ENCODE data around the gene ATL2. TPM values are rescaled to one million over a fixed set of nuclear protein-coding genes. Genes with fewer than 3 reads are reported as not detected.

Gene ATL2
- total and polyA plus RNA-seq, 2 donors (not counting 3 experiments of a cell fraction or from before 2014, with no cell fraction given) = 23.9 to 45.5 TPM

- intact Hi-C loops (cut with micrococcal nuclease) = no loop called here
- Histone ChIP-seq H3K4me3 (replicated peaks in 1 of 3; ENCODE audit: insufficient read depth in 1 of 3, low read depth in 1 of 3, low read length in 3 of 3) (no peak overlapping the region), H3K4me1 (ENCODE audit: control insufficient read depth, extremely low read depth, insufficient read depth, low read length) (peaks cover 5% of the 10 kb centered on the region), H4K20me1 (replicated peaks; ENCODE audit: control insufficient read depth, extremely low read depth, insufficient read depth, low read length) (no peaks in the 10 kb centered on the region), H3K9me3 (replicated peaks; ENCODE audit: control insufficient read depth, insufficient read depth, low read length) (no peaks in the 10 kb centered on the region), H2AFZ (ENCODE audit: low read depth, low read length) (no peak overlapping the region), H3K9me1 (replicated peaks; ENCODE audit: control insufficient read depth, extremely low read depth, insufficient read depth, low read length) (no peaks in the 10 kb centered on the region), H3K36me3 (ENCODE audit: control insufficient read depth in 2 of 2, extremely low read depth in 1 of 2, insufficient read depth in 2 of 2, low read length in 2 of 2) (no peaks in the 10 kb centered on the region), H3K27me3 (ENCODE audit: control insufficient read depth in 2 of 2, insufficient read depth in 2 of 2, low read length in 2 of 2) (no peaks in the 10 kb centered on the region), H3K79me2 (ENCODE audit: control insufficient read depth, insufficient read depth, low read length) (peaks cover 10% of the 10 kb centered on the region), H3K27ac (ENCODE audit: insufficient read depth, low read depth, low read length) (no peak overlapping the region), H3K4me2 (ENCODE audit: insufficient read depth, low read length) (no peak overlapping the region), H3K9ac (replicated peaks; ENCODE audit: extremely low read depth, insufficient read depth, low read length) (no peak overlapping the region)
- DNase-seq (ENCODE audit: low read depth, low spot score) (no peak), FAIRE-seq (no peak)
- no peak for TF ChIP-seq JUN (IDR thresholded peaks at IDR 0.05; ENCODE audit: borderline replicate concordance, insufficient read depth, insufficient read length, low read depth)
- TF ChIP-seq FOS (IDR thresholded peaks at IDR 0.05; ENCODE audit: borderline replicate concordance, insufficient read depth, low read length) = no peak
- TF ChIP-seq MYC (IDR thresholded peaks at IDR 0.05; ENCODE audit: low read depth, low read length) = no peak
- no peak for TF ChIP-seq POLR2AphosphoS5 (IDR thresholded peaks at IDR 0.05; ENCODE audit: insufficient read depth, low read depth, low read length)
- TF ChIP-seq MAX (IDR thresholded peaks at IDR 0.05; ENCODE audit: insufficient read depth, insufficient read length) = no peak
- TF ChIP-seq CTCF (IDR thresholded peaks at IDR 0.05; ENCODE audit: extremely low read depth in 1 of 2, insufficient read depth in 1 of 2, low read depth in 1 of 2, low read length in 2 of 2) = no peak
- no peak for TF ChIP-seq GATA2 (IDR thresholded peaks at IDR 0.05; ENCODE audit: insufficient read depth, insufficient read length, low read depth, low read length)
- no peak for TF ChIP-seq POLR2A (IDR thresholded peaks at IDR 0.05; ENCODE audit: low read depth, low read length)
- no peak for TF ChIP-seq EZH2 (IDR thresholded peaks at IDR 0.05; ENCODE audit: borderline replicate concordance, low read depth, low read length, severe bottlenecking)
- BruUV-seq (replicated peaks) = no TSS peak
- ChIA-PET POLR2A (no interaction called here), CTCF (interaction anchor here (0.6 kb wide), 1 partner anchor 20 kb away, joined by 3 read pairs; no protein-coding TSS in a partner anchor)
- dilution Hi-C loops (cut with MboI; ENCODE audit: extremely low pct_ligation_motif_present, low sequenced_read_pairs) = no loop called here
Observed at GRCh38 chr2:38380397-38381130, 3.5 kb upstream of the ATL2 start.
